Measurements from ENCODE around the gene SLC24A3.

GRCh38 chr20:19626896-19627295 is 414.5 kb downstream of the SLC24A3 start:
- no peak for TF ChIP-seq MAFF (IDR thresholded peaks at IDR 0.05; ENCODE audit: low read depth, low read length)
- TF ChIP-seq, protein P1, sequence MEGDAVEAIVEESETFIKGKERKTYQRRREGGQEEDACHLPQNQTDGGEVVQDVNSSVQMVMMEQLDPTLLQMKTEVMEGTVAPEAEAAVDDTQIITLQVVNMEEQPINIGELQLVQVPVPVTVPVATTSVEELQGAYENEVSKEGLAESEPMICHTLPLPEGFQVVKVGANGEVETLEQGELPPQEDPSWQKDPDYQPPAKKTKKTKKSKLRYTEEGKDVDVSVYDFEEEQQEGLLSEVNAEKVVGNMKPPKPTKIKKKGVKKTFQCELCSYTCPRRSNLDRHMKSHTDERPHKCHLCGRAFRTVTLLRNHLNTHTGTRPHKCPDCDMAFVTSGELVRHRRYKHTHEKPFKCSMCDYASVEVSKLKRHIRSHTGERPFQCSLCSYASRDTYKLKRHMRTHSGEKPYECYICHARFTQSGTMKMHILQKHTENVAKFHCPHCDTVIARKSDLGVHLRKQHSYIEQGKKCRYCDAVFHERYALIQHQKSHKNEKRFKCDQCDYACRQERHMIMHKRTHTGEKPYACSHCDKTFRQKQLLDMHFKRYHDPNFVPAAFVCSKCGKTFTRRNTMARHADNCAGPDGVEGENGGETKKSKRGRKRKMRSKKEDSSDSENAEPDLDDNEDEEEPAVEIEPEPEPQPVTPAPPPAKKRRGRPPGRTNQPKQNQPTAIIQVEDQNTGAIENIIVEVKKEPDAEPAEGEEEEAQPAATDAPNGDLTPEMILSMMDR (CRISPR knock-in tag; IDR thresholded peaks at IDR 0.05): no peak
- TF ChIP-seq ZNF577 (CRISPR knock-in tag; IDR thresholded peaks at IDR 0.05; ENCODE audit: borderline replicate concordance, low read depth): no peak
- TF ChIP-seq CBX1 (IDR thresholded peaks at IDR 0.05; ENCODE audit: low read depth): no peak
- TF ChIP-seq ZNF232 (CRISPR knock-in tag; IDR thresholded peaks at IDR 0.05; ENCODE audit: borderline replicate concordance): no peak
- TF ChIP-seq ZSCAN30 (CRISPR knock-in tag; IDR thresholded peaks at IDR 0.05): no peak
- TF ChIP-seq EP300 (IDR thresholded peaks at IDR 0.05; ENCODE audit: low read depth in 2 of 2, low read length in 2 of 2): no peak
- no peak for TF ChIP-seq EP300 (CRISPR knock-in tag; IDR thresholded peaks at IDR 0.05; ENCODE audit: borderline replicate concordance)
- no peak for TF ChIP-seq KDM3A (CRISPR knock-in tag; IDR thresholded peaks at IDR 0.05; ENCODE audit: low read depth)
- TF ChIP-seq ARNT (IDR thresholded peaks at IDR 0.05): no peak
- TF ChIP-seq POLR2A (IDR thresholded peaks at IDR 0.05; ENCODE audit: insufficient read depth in 1 of 2, low read depth in 2 of 2, low read length in 2 of 2): no peak
- no peak for TF ChIP-seq MIER3 (CRISPR knock-in tag; IDR thresholded peaks at IDR 0.05; ENCODE audit: borderline replicate concordance)
